DOHH2 (cell line): ENCODE measurements around the gene MBD3.

Experiments used
- H3F3A ChIP-seq: fragments of 200-600 bp; sonication (generic), shearing (Covaris generic); 2 replicates; pipeline ENCODE4 v1.6.0; 2016; ENCODE audit warnings: antibody characterized with exemption, mild to moderate bottlenecking; ENCODE audit not compliant: control insufficient read depth, insufficient read depth
- H3K27ac ChIP-seq: fragments of 200-600 bp; sonication (generic); 2 replicates; pipeline ENCODE4 v1.5.1; 2014; ENCODE audit warnings: low read depth, mild to moderate bottlenecking, low read length, moderate library complexity
- H3K27me3 ChIP-seq: fragments of 200-600 bp; sonication (generic); 2 replicates; pipeline ENCODE4 v1.6.1; 2014; ENCODE audit warnings: mild to moderate bottlenecking, low read length, mixed read lengths; ENCODE audit not compliant: control insufficient read depth
- H3K36me3 ChIP-seq: fragments of 200-600 bp; sonication (generic); 2 replicates; pipeline ENCODE4 v1.6.1; 2014; ENCODE audit warnings: mild to moderate bottlenecking, low read length, moderate library complexity, mixed read lengths; ENCODE audit not compliant: control insufficient read depth
- H3K4me1 ChIP-seq: fragments of 200-600 bp; sonication (generic); 2 replicates; pipeline ENCODE4 v1.6.1; 2014; ENCODE audit warnings: mild to moderate bottlenecking, low read length, mixed read lengths; ENCODE audit not compliant: control insufficient read depth
- H3K4me2 ChIP-seq: fragments of 200-600 bp; sonication (generic); 2 replicates; pipeline ENCODE4 v1.6.0; 2014; ENCODE audit warnings: mild to moderate bottlenecking, low read length, moderate library complexity
- H3K4me3 ChIP-seq: fragments of 200-600 bp; sonication (generic); 2 replicates; pipeline ENCODE4 v1.5.1; 2014; ENCODE audit warnings: mild to moderate bottlenecking, low read length, mixed read lengths
- H3K79me2 ChIP-seq: fragments of 200-600 bp; sonication (generic); 2 replicates; pipeline ENCODE4 v1.6.1; 2014; ENCODE audit warnings: mild to moderate bottlenecking, low read length, mixed read lengths; ENCODE audit not compliant: control insufficient read depth
- H3K9me2 ChIP-seq: fragments of 200-600 bp; sonication (generic); replicated peaks from 2 replicates; pipeline ENCODE4 v1.6.1; 2014; ENCODE audit warnings: mild to moderate bottlenecking, low read length, mixed read lengths; ENCODE audit not compliant: control insufficient read depth
- H3K9me3 ChIP-seq: fragments of 200-600 bp; sonication (generic); 2 replicates; pipeline ENCODE4 v1.6.1; 2014; ENCODE audit warnings: antibody characterized with exemption, low read length, mixed read lengths; ENCODE audit not compliant: control insufficient read depth, insufficient read depth
- H4K20me1 ChIP-seq: fragments of 200-600 bp; sonication (generic); 2 replicates; pipeline ENCODE4 v1.6.0; 2014; ENCODE audit warnings: low read depth, mild to moderate bottlenecking, antibody characterized with exemption, low read length, moderate library complexity; ENCODE audit not compliant: control insufficient read depth, insufficient read depth
- CTCF ChIP-seq: fragments of 200-600 bp; sonication (generic); IDR thresholded peaks from one replicate; pipeline ENCODE4 v1.5.1; 2014; ENCODE audit warnings: antibody characterized with exemption, mild to moderate bottlenecking, low read depth, low read length; ENCODE audit not compliant: poor library complexity, severe bottlenecking
- EZH2phosphoT487 ChIP-seq: fragments of 200-600 bp; sonication (generic); IDR thresholded peaks from 2 replicates; pipeline ENCODE4 v1.6.1; 2017; ENCODE audit warnings: borderline replicate concordance, mild to moderate bottlenecking, antibody characterized with exemption, low read length, moderate library complexity, mixed read lengths

MBD3 gene

GRCh38 chr19:1609680-1610474 lies 17.2 kb upstream of the MBD3 start:
- H4K20me1 ChIP-seq = no peaks in the 10 kb centered on the region
- no peak overlapping the region for H3K4me3 ChIP-seq
- peaks cover 93% of the 10 kb centered on the region for H3K4me1 ChIP-seq
- peak overlapping the region; percentile 88 for H3K27ac ChIP-seq
- peaks cover 49% of the 10 kb centered on the region for H3F3A ChIP-seq
- TF ChIP-seq CTCF (no peak), EZH2phosphoT487 (no peak)
- peak overlapping the region; percentile 35 for H3K4me2 ChIP-seq
- no peaks in the 10 kb centered on the region for H3K27me3 ChIP-seq
- H3K9me2 ChIP-seq = no peaks in the 10 kb centered on the region
- no peaks in the 10 kb centered on the region for H3K9me3 ChIP-seq
- H3K36me3 ChIP-seq = peaks cover 65% of the 10 kb centered on the region
- peaks cover 5% of the 10 kb centered on the region for H3K79me2 ChIP-seq

GRCh38 chr19:1609103-1609396 lies 16.4 kb upstream of the MBD3 start:
- peak overlapping the region; percentile 88 for H3K27ac ChIP-seq
- no peaks in the 10 kb centered on the region for H3K9me3 ChIP-seq
- no peaks in the 10 kb centered on the region for H3K27me3 ChIP-seq
- H4K20me1 ChIP-seq = no peaks in the 10 kb centered on the region
- peak overlapping the region; percentile 99 for H3K4me2 ChIP-seq
- H3F3A ChIP-seq = peaks cover 49% of the 10 kb centered on the region
- H3K36me3 ChIP-seq = peaks cover 60% of the 10 kb centered on the region
- peaks cover 12% of the 10 kb centered on the region for H3K79me2 ChIP-seq
- H3K9me2 ChIP-seq = no peaks in the 10 kb centered on the region
- 0 out of 2 replicates have a peak overlapping the region, but pooled peaks have one; percentile 29 for H3K4me3 ChIP-seq
- peaks cover 89% of the 10 kb centered on the region for H3K4me1 ChIP-seq
- TF ChIP-seq EZH2phosphoT487 = no peak
- no peak for TF ChIP-seq CTCF

- peak overlapping the region; percentile 88 for H3K27ac ChIP-seq
- no peaks in the 10 kb centered on the region for H3K9me2 ChIP-seq
- peak overlapping the region; percentile 29 for H3K4me3 ChIP-seq
- H3F3A ChIP-seq = peaks cover 49% of the 10 kb centered on the region
- no peaks in the 10 kb centered on the region for H3K27me3 ChIP-seq
- peak overlapping the region; percentile 99 for H3K4me2 ChIP-seq
- peaks cover 17% of the 10 kb centered on the region for H3K79me2 ChIP-seq
- H3K9me3 ChIP-seq = no peaks in the 10 kb centered on the region
- H3K36me3 ChIP-seq = peaks cover 55% of the 10 kb centered on the region
- no peaks in the 10 kb centered on the region for H4K20me1 ChIP-seq
- TF ChIP-seq EZH2phosphoT487 (no peak), CTCF (peak; percentile 4)
- H3K4me1 ChIP-seq = peaks cover 89% of the 10 kb centered on the region
Measured at GRCh38 chr19:1608359-1609102, 15.9 kb upstream of the MBD3 start.
